ENCODE measurements around the gene DAAM1.

Gene DAAM1

GRCh38 chr14:59225281-59225680, 36.8 kb downstream of the DAAM1 start:
- DNase-seq, result no peak

- no peak for DNase-seq
Measured at GRCh38 chr14:59228421-59228820, 40.0 kb downstream of the DAAM1 start.

- no peak for DNase-seq
Measured at GRCh38 chr14:59229653-59230406, 41.4 kb downstream of the DAAM1 start.

DNA sequence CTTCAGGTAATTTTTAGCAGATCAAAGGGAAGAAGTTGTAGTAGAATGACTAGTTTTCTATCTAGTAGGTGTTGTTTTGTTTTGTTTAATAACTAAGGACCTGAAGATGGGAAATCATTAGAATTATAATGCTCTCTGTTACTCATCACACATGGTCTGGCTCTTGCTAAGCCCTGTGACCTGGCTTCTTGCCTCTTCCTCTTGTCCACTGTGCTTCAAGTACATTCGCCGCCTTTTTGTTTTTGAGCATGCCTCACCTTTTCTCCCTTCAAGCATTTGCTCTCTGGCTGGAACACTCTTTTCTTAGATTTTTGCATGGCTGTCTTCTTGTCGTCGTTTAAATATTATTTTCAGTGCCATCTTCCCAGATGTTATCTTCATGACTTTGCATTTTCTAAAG, 47.7 kb downstream of the DAAM1 start:
- DNase-seq, result no peak

GRCh38 chr14:59238216-59238615, 49.7 kb downstream of the DAAM1 start:
- DNase-seq, result no peak

GRCh38 chr14:59239022-59239421, 50.6 kb downstream of the DAAM1 start:
- DNase-seq, result no peak

GRCh38 chr14:59240356-59240755, 51.9 kb downstream of the DAAM1 start:
- DNase-seq, result no peak

DNA sequence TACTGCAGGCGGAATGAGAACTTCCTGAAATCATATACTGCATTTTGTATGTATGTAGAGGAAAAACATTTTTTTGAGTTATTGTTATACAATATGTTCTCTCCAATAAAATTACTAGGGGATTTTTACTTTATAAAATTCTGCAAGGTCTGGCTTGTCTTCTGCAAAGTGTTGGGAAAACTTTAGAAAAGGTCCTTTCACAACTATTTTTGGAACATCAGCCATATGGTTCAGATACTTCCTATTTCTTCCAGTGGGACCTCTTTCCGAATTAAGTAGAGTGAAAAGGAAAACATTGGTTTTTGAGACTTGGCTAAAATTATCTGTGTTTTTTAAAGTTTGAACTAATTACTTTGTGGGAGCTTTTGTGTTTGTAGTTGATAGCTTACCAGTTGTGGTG, 52.7 kb downstream of the DAAM1 start:
- no peak for DNase-seq

DNA sequence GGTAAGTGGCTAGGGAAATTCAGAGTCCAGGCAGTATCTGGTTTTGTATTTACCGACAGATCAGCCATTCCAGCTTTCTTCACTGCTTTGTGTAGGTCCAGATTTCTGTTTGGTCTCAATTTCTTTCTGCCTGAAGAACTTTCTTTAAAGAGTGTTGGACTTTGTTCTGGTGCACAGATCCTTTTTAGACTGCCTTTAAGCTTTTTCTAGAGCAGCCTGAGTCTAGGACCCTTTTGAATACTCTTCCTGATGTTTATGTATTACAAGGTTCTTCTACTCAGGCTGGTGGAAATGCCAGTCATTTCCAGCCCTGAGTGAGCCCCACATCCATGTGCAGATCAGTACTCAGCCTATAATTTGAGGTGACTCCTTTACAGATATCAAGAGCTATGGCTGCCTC, 54.7 kb downstream of the DAAM1 start:
- DNase-seq, result no peak

DNA sequence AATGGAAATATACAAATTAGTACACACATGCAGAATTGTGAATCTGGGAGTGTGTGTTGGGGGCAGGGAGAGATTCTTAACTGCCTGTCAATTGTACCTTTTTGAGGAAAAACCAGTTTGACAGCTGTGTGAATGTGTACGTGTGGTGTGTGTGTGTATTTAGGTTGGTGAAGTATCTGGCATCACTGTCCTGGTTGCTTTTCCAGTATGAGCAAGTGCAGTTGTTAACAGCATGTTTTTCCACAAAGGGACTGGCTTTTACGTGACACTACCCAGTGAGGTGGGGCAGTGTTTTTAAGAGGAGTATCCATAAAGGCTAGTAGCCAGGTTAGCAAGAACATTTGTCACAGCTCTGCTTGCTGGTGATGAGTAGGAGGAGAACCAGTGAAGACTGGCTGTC, 56.1 kb downstream of the DAAM1 start:
- no peak for DNase-seq

DNA sequence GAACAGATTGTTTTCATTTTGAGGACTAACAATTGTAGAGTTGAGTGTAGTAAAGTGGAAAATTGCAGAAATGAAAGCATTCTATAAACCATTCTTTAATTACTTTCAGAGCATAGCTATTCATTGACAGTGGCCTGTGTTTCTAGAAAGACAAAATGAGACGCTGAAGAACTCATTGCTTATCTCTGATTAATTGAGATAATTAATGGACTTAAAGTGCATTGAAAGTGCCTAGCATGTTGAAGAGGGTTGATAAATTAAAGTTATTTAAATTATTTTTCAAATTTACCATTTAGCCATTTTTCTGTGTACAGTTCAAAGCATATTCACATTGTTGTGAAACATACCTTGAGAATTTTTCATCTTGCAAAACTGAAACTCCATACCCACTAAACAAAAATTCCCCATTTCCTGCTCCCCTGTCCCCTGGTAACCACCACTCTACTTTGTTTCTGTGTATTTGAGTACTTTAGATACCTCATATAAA, 57.4 kb downstream of the DAAM1 start:
- DNase-seq, result no peak

- no peak for DNase-seq
Measured at GRCh38 chr14:59246566-59246965, 58.1 kb downstream of the DAAM1 start.

DNA sequence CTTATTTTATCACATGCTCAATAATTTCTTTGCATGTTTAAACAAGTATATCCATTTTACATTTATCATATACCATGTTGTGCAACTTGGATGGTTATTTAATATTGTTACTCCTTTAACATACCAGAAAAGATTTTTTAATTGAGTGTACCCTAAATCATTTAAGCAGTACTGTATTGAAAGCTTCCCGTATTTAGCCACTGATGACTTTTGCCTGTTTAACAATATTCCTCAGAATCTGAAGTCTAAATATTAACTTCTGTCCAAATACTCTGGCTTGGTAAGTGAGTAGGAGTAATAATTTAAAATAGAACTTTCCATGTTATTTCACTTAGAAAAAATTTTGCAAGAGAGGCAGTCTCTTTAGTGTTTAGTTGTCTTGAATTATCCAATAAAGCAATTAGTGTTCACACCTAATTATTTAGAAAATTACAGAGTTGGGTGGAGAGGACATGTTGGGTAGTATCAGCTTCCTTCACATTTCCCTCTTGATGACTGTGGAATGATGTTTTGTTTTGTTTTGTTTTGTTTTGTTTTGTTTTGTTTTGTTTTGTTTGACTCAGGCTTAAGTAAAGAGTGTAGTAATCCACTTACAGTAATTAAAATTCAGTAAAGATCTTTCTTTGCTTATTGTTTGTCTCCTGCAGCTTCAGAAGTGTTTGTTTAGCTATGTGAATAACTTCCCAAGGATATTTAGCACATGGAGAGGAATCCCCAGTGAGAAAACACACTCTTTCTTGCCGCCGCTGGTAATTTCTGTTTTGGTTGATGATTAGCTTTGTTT, 59.5 kb downstream of the DAAM1 start:
- no peak for DNase-seq

GRCh38 chr14:59249029-59249428, 60.6 kb downstream of the DAAM1 start:
- no peak for DNase-seq

GRCh38 chr14:59251811-59252771, 63.6 kb downstream of the DAAM1 start:
- DNase-seq, result no peak

DNA sequence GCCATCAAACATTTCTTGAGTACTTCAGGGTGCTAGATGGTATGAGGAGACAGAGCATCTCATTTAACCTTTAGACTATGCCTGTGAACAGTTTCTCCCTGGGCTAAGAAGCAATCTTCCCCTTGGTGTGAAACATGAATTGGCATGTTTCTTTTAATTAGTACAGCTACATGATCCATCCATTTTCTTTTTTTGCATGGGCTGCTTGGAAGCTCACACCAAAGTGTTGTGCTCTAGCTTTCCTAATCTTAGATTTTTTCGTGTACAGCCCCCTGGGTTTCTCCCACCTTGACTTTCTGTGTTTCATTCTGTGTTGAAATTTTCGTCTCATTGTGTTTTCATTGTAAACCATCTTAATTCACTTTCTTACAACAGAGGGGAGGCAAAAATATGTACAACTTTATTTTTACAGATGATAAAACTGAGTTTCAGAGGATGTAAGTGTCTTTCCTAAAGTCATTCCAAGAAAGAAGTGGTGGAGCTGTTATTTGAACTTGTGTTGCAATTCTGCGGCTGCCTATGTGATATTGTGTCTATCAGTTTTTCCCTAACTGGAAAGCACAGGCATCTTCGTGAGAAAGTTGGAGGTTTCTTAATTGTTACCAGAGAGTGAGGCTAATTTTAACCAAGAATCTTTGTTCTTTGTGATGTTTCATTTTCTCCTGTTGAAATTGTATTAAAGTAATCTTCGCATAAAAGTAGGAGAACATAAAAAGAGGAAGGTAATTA, 64.5 kb downstream of the DAAM1 start:
- no peak for DNase-seq

GRCh38 chr14:59253527-59253926, 65.1 kb downstream of the DAAM1 start:
- DNase-seq, result no peak

DNA sequence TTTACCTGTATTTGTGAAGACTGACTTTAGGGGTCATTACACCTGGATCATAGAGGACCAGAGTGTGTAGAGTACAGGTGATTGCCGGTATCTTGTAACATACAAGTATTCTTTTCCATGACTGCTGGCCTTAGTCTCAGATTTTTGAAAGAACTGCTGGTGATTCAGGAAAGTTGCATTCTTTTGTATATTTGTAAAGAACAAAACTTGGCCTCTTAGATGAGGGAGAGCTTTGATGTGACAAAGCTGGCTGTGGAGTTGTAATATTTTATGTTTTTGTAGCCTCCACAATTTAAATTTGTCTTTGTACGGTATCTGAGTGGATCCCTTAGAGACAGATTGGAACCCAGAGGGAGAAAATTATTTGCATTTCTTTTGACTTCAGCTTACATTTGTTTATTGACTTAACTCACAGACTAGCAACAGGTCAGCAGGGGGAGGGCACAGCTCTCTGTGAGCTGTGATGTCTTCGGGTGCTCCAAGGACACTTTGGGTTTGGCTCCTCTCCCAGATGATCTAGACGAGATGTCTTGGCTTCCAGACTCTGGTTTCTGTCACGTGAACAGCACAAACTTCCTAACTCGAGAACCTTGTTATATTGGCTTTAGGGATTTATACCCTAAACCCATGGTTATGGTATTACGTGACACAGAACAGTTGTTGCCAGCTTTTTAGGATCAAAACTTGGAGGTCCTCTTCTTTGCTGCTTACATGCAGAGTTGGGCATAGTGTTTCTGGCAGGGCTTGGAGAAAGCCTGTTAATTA, 65.9 kb downstream of the DAAM1 start:
- DNase-seq, result no peak

DNA sequence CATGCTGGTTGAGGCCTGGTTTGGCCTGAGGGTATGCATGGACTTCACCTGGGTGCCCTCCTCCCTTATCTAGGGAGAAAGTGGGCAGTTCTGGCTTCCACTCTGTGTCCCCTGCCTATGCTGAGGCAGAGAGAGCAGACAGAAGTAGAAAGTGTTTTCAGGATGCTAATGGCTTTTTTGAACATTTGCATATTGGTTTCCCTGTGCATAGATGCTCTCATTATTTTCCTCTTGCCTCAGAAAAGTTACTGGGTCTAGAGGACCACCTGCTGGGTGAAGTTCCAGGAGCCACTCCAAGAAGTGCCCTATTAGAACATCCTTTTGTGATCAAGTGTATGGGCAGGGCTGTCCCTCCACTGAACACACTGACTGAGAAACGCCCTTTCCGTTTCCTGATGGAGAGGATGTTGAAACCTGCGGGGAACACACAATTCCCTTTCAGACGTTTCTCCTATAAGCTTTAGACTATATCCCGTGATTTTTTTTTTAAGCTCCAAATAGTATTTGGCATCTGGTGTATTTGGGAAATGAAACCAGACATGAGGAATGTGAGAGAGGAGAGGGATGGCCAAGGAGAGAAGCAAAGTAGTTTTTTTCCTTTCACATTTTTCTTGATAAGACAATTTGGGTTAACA, 66.6 kb downstream of the DAAM1 start:
- DNase-seq, result no peak

GRCh38 chr14:59256331-59256730, 67.9 kb downstream of the DAAM1 start:
- no peak for DNase-seq

DNA sequence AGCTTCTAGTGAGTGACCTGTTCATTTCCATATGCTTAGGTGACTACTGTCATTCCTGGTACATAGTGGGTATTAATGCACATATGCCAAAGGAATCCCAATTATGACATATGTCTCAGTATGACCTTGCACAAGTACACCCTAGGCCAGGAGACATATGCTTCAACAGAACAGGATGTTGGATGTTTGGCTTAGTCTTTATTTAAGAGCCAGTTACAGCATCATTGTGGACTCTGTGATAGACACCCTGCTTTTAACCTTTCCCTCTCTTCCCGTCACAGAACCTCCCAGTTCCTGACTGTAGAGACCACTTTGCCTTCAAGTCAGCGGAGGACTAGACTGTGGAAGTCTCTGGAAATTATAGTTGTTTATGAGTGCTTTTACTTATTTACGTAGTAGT, 72.9 kb downstream of the DAAM1 start:
- DNase-seq, result no peak
